ENCODE results near the gene RPE65. TPM values are rescaled to one million over a fixed set of nuclear protein-coding genes. Genes with fewer than 3 reads are reported as not detected.

RPE65 gene
- total RNA-seq, 1 donor from 2014 or later: not detected

DNA sequence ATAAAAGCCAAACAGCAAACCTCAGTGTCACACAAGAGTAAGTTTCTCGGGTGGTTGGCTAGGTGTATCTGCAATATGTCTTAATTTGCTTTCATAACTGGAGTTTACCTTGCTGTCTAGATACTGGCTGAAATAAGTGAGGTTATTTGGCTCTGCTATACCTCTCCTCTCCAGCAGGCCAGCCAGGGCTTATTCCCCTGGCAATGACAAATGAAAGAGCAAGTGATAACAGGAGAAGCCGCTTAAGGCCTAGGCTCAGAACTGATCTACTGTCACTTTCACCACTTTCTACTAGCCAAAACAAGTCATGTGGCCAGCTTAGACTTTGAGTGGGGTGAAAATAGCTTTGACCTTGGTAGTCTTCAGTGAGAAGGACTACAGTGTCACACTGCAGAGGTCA, 4.8 kb upstream of the RPE65 start:
- TF ChIP-seq, protein P1, sequence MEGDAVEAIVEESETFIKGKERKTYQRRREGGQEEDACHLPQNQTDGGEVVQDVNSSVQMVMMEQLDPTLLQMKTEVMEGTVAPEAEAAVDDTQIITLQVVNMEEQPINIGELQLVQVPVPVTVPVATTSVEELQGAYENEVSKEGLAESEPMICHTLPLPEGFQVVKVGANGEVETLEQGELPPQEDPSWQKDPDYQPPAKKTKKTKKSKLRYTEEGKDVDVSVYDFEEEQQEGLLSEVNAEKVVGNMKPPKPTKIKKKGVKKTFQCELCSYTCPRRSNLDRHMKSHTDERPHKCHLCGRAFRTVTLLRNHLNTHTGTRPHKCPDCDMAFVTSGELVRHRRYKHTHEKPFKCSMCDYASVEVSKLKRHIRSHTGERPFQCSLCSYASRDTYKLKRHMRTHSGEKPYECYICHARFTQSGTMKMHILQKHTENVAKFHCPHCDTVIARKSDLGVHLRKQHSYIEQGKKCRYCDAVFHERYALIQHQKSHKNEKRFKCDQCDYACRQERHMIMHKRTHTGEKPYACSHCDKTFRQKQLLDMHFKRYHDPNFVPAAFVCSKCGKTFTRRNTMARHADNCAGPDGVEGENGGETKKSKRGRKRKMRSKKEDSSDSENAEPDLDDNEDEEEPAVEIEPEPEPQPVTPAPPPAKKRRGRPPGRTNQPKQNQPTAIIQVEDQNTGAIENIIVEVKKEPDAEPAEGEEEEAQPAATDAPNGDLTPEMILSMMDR (IDR thresholded peaks at IDR 0.05; ENCODE audit: unreplicated experiment): no peak
- Mint-ChIP-seq H3K27ac (no peak overlapping the region), H3K4me3 (ENCODE audit: low read depth) (no peak overlapping the region), H3K4me1 (ENCODE audit: low read depth) (no peaks in the 10 kb centered on the region), H3K36me3 (ENCODE audit: insufficient read depth) (no peaks in the 10 kb centered on the region), H3K9me3 (ENCODE audit: low read depth) (no peaks in the 10 kb centered on the region), H3K27me3 (peaks cover 3% of the 10 kb centered on the region)
- DNase-seq (ENCODE audit: low spot score, unreplicated experiment): no peak

DNA sequence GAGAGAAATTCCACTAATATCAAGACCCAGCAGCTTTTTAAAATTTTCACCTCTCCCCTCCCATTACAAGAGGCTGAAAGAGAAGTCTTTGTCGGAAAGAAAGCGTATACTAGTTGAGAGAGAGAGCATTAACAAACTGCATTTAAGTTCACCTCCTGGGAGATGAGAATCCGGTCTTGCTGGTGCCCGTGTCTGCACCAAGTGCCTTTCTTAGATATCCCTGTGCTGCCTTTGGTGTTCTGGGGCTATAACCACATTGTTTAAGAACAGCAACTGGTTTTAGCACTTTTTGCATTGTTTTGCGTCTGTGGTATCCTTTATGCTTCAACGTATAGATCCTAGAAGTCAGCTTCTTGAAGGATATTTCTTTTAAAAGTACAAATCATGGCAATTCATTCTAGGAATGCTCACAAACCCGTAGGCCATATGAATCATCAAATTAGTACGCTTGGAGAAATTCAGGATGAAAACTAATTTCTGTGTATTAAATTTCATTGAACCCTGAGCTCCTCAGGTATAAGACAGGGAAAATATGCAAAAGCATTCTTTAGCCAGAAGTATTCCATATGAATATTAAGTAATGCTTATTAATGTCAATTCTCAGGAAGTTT, 3.4 kb upstream of the RPE65 start:
- DNase-seq (ENCODE audit: low spot score, unreplicated experiment): no peak
- Mint-ChIP-seq H3K27me3 (peaks cover 3% of the 10 kb centered on the region), H3K4me1 (ENCODE audit: low read depth) (peaks cover 3% of the 10 kb centered on the region), H3K4me3 (ENCODE audit: low read depth) (no peak overlapping the region), H3K9me3 (ENCODE audit: low read depth) (no peaks in the 10 kb centered on the region), H3K36me3 (ENCODE audit: insufficient read depth) (no peaks in the 10 kb centered on the region), H3K27ac (no peak overlapping the region)
- TF ChIP-seq, protein P1 (IDR thresholded peaks at IDR 0.05; ENCODE audit: unreplicated experiment): no peak

DNA sequence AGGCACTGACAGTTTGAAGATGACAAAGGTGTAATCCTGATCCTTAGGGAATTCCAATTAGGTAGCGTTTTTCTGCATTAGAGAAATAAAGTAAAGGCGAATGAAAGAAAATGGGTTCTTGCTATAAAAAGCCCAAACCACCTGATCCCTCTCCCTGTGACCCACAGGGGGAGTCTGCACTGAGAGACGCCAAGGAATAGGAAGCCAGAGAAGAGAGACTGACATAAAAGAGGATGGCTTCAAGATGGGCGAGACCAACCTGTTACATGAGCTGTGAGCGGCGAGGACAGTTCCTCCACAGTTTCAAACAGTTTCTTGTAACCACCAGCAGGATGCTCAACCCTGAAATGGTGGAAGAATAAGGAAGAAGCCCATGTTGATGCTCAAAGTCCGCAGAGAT, 1.4 kb downstream of the RPE65 start:
- peaks cover 3% of the 10 kb centered on the region for H3K4me1 Mint-ChIP-seq (ENCODE audit: low read depth)
- no peak overlapping the region for H3K27ac Mint-ChIP-seq
- no peaks in the 10 kb centered on the region for H3K9me3 Mint-ChIP-seq (ENCODE audit: low read depth)
- no peak overlapping the region for H3K4me3 Mint-ChIP-seq (ENCODE audit: low read depth)
- H3K36me3 Mint-ChIP-seq (ENCODE audit: insufficient read depth): no peaks in the 10 kb centered on the region
- peaks cover 4% of the 10 kb centered on the region for H3K27me3 Mint-ChIP-seq
- no peak for DNase-seq (ENCODE audit: low spot score, unreplicated experiment)
- TF ChIP-seq, protein P1 (IDR thresholded peaks at IDR 0.05; ENCODE audit: unreplicated experiment): no peak

DNA sequence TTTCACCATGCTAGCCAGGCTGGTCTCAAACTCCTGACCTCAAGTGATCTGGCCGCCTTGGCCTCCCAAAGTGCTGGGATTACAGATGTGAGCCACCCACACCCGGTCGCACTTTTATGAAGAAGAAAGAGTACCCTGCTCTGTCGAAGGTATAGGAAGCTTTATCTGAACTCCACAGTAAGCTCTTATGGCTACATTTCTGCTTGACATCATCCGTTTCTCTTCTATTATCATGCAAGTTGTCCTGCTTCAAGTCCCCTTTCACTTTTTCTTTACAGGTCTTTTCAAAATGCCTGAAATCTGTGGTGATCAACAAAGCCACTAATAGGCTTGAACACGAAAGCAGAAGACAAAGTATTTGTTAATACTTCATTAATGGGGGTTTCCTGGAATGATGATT, 4.0 kb downstream of the RPE65 start:
- Mint-ChIP-seq H3K36me3 (ENCODE audit: insufficient read depth) (no peaks in the 10 kb centered on the region), H3K4me3 (ENCODE audit: low read depth) (no peak overlapping the region), H3K4me1 (ENCODE audit: low read depth) (peaks cover 3% of the 10 kb centered on the region), H3K27ac (peak overlapping the region; percentile 71), H3K27me3 (peaks cover 3% of the 10 kb centered on the region), H3K9me3 (ENCODE audit: low read depth) (no peaks in the 10 kb centered on the region)
- no peak for DNase-seq (ENCODE audit: low spot score, unreplicated experiment)
- TF ChIP-seq, protein P1 (IDR thresholded peaks at IDR 0.05; ENCODE audit: unreplicated experiment): no peak

DNA sequence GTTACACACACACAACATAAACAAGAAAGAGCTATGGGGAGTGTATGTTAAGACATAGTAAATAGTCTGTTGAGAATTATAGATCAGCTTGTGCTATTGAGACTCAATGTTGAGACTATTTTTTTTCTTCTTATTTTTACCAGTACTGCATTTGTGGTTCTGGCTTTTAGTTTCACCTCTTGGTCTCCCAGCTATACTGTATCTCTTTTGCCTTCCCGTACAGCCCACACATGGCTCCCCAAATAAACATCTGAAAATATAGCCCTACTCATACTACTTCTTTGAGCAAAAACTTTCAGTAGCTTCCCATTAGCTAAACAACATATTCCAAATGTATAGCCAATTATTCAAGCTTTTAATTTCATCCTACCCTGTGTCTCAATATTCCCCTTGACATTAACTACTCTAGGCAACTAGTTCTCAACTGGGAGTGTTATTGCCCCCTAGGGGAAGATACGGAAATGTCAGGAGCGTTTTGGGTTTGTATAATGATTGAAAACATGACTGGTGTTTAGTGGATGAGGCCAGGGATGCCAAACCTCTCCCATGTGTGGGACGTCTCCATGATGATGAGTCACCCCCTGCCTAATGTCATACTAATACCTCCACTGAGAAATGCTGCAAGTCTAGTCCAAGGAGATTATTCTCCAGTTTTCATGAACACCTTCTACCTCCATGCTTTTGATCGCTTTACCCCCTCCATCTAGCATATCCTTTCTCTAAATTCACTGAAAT, 6.8 kb downstream of the RPE65 start:
- no peaks in the 10 kb centered on the region for H3K36me3 Mint-ChIP-seq (ENCODE audit: insufficient read depth)
- no peak overlapping the region for H3K27ac Mint-ChIP-seq
- H3K4me1 Mint-ChIP-seq (ENCODE audit: low read depth): peaks cover 8% of the 10 kb centered on the region
- DNase-seq (ENCODE audit: low spot score, unreplicated experiment): no peak
- no peaks in the 10 kb centered on the region for H3K9me3 Mint-ChIP-seq (ENCODE audit: low read depth)
- TF ChIP-seq, protein P1 (IDR thresholded peaks at IDR 0.05; ENCODE audit: unreplicated experiment): peak; percentile 68
- peaks cover 3% of the 10 kb centered on the region for H3K27me3 Mint-ChIP-seq
- no peak overlapping the region for H3K4me3 Mint-ChIP-seq (ENCODE audit: low read depth)

Measured in progenitor cell of endocrine pancreas (in vitro differentiated cells).